AG04450 (cell line): ENCODE results near the gene ARL14EPL. TPM values are rescaled to one million over a fixed set of nuclear protein-coding genes. Genes with fewer than 3 reads are reported as not detected.
A peak's percentile ranks its signal among the peaks of the same experiment; 100 is the strongest.

Source experiments
- CTCF ChIA-PET: fragments of 300-600, 350-600 bp; formaldehyde crosslinking; extraction: SDS; loops from one replicate; lab custom pipeline; 2022; ENCODE audit warnings: antibody characterized with exemption, inconsistent platforms; lab: Charles Lee
- POLR2A ChIA-PET: fragments of 350-600 bp; formaldehyde crosslinking; extraction: SDS; loops from one replicate; lab custom pipeline; 2021; ENCODE audit warnings: antibody characterized with exemption, inconsistent platforms; lab: Yijun Ruan, JAX
- DNase-seq: peaks from one replicate; pipeline ENCODE4 v3.0.0-alpha.2; 2011; ENCODE audit warnings: low read depth, low spot score
- H3K27ac ChIP-seq: one replicate; pipeline ENCODE4 v1.5.1; 2012; ENCODE audit warnings: low read depth, low read length, control low read depth
- H3K27me3 ChIP-seq: one replicate; pipeline ENCODE4 v1.6.0; 2012; ENCODE audit warnings: low read length; ENCODE audit not compliant: control insufficient read depth, insufficient read depth
- H3K4me3 ChIP-seq: 2 replicates; pipeline ENCODE4 v1.5.1; 2011; ENCODE audit warnings: mild to moderate bottlenecking, low read depth, low read length, control low read depth
- H3K9me3 ChIP-seq: 2 replicates; pipeline ENCODE4 v1.5.1; 2012; ENCODE audit warnings: low read length; ENCODE audit not compliant: control insufficient read depth, insufficient read depth
- CTCF ChIP-seq: IDR thresholded peaks from 2 replicates; pipeline ENCODE4 v1.5.1; 2011; ENCODE audit warnings: low read depth, low read length, control low read depth, inconsistent platforms
- polyA plus RNA-seq: library from polyadenylated mRNA; depleted of rRNA; stranded (reverse); fragments of >200 nt; gene quantifications from 2 replicates; pipeline ENCODE4 v1.2.3, GENCODE V29; 2011

ARL14EPL gene
- polyA plus RNA-seq, 1 experiment = 0.05 TPM

DNA sequence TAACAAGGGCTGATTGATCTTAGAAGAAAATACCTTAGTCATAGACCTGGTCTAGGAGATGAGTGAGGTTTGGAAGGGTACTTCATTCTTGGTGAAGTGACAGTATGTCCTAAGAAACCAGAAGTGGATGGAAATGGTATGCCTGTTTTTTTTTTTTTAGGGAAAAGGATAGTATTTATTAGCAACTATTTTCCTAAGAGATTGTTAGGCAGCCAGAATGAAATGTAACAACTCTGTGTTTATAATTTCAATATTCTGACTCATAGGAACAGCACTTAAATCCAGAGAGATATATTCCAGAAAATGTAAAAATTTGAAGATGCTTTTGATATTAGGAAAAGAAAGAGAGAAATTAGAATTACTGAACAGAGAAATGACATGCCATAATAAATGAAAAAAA is 21.2 kb upstream of the ARL14EPL start:
- H3K27ac ChIP-seq = no peak overlapping the region
- CTCF ChIA-PET = no interaction called here
- H3K9me3 ChIP-seq = no peaks in the 10 kb centered on the region
- TF ChIP-seq CTCF = no peak
- no peak for DNase-seq
- POLR2A ChIA-PET = no interaction called here
- H3K4me3 ChIP-seq = no peak overlapping the region
- H3K27me3 ChIP-seq = no peaks in the 10 kb centered on the region

DNA sequence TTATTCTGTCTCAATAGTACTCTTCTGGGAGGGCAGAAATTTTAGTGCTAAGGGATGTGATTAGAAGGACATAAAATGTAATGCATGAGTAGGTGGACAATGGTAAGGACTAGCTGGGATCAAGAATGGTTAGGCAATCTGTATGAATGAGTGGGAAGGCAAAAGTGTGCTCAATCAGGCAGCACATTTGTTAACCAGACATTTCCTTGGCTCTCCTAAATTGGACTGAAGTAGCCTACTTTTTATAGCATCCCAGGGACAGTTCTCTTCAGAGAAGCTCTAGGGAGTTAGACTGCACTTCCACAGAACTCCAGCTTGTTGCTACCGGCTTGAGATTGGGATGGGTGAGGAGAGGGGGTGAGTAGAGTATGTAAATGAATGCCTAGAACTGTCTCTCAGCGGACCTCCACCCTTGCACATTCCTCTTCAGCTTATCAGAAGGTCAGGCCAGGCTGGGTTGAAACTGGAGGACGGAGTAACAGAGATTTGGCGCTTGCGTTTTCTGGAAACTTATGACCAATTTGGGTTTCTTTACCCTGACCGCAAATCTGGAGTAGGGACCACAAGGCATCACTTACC is 19.0 kb upstream of the ARL14EPL start:
- CTCF ChIA-PET = no interaction called here
- TF ChIP-seq CTCF = no peak

DNA sequence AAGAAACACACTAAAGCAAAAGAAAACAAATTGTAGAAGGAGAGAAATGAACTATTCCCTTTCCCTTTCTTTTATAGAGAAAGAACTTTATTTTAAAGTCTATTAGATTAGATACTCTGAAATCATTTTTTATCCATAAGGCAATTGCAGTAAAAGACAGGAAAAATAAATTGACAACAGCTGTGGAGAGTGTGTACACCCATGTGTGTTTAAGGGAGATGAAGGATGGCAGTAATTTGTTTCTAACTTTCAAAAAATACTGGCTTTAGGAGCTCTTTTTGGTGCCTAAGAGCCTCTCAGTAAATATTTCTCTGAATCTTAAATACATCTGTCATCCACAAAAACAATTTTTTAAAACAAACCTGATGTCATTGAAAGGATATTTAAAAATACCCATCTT is 18.3 kb upstream of the ARL14EPL start:
- no peak overlapping the region for H3K4me3 ChIP-seq
- no peaks in the 10 kb centered on the region for H3K9me3 ChIP-seq
- H3K27ac ChIP-seq = no peak overlapping the region
- POLR2A ChIA-PET = no interaction called here
- H3K27me3 ChIP-seq = no peaks in the 10 kb centered on the region
- TF ChIP-seq CTCF = no peak
- no peak for DNase-seq
- CTCF ChIA-PET = no interaction called here

More for the DNA sequence above, 19.0 kb upstream of the ARL14EPL start:
- no peak for DNase-seq
- Histone ChIP-seq H3K9me3 (no peaks in the 10 kb centered on the region), H3K4me3 (no peak overlapping the region), H3K27me3 (no peaks in the 10 kb centered on the region), H3K27ac (no peak overlapping the region)
- POLR2A ChIA-PET = no interaction called here

DNA sequence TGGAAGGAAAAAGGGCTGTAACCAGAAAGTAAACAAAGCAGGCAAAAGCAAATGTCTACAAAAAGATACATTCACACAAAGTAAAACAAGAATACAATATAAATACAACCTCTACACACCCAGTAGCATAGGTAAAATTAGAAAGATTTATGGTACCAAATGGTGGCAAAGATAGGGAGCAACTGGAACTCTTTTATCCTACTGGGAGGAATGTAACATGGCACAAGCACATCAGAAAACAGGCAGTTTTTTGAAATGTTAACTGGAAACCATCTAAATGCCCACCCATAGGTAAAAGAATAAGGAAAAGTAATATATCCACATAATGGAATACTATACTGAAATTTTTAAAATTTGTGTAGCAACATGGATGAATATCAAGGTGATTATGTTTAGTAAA is 8.7 kb upstream of the ARL14EPL start:
- H3K9me3 ChIP-seq = no peaks in the 10 kb centered on the region
- H3K4me3 ChIP-seq = no peak overlapping the region
- ChIA-PET POLR2A (no interaction called here), CTCF (interaction anchor here (1.0 kb wide), 1 partner anchor 45 kb away, joined by 4 read pairs; no protein-coding TSS in a partner anchor)
- no peak for DNase-seq
- H3K27me3 ChIP-seq = no peaks in the 10 kb centered on the region
- H3K27ac ChIP-seq = no peak overlapping the region
- peak; percentile 28; the same call in 1 of the 2 replicates for TF ChIP-seq CTCF

DNA sequence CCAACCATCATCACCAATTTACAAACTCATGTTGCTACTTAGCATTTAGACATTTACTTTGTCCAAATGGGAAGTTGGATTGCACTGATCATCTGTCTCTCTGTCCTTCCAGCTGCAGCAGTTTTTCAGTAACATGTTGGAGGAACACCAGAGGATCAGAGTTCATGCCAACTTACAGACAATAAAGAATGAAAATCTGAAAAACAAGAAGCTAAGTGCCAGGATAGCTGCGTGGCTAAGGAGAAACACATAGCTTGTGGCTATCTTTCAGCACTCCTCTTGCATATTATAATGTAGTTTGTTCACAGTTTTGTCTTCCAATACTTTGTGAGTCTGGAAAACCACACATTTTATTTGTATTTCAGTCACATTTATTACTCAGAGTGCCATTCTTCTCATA is 6.4 kb upstream of the ARL14EPL start:
- no peak overlapping the region for H3K27ac ChIP-seq
- TF ChIP-seq CTCF = no peak
- DNase-seq = no peak
- H3K27me3 ChIP-seq = no peaks in the 10 kb centered on the region
- H3K9me3 ChIP-seq = no peaks in the 10 kb centered on the region
- ChIA-PET CTCF (no interaction called here), POLR2A (no interaction called here)
- H3K4me3 ChIP-seq = no peak overlapping the region
